K562 (cell line): ENCODE measurements around the gene NCAM2. TPM values are rescaled to one million over a fixed set of nuclear protein-coding genes. Genes with fewer than 3 reads are reported as not detected.
A peak's percentile ranks its signal among the peaks of the same experiment; 100 is the strongest.

Experiments used
- E2F8 ChIP-seq: fragments of 450-650 bp; IDR thresholded peaks from 2 replicates; pipeline ENCODE4 v1.7.1; 2018; ENCODE audit warnings: mild to moderate bottlenecking, low read depth; ENCODE audit not compliant: partially characterized antibody
- FOXO4 ChIP-seq: fragments of 450-650 bp; formaldehyde crosslinking; IDR thresholded peaks from 2 replicates; pipeline ENCODE4 v1.4.0; 2020; ENCODE audit warnings: mild to moderate bottlenecking, moderate library complexity
- GABPB1 ChIP-seq: sonication (generic); formaldehyde crosslinking; IDR thresholded peaks from 2 replicates; pipeline ENCODE4 v1.8.0; 2022; ENCODE audit warnings: mild to moderate bottlenecking, missing genetic modification reagents
- MAX ChIP-seq: sonication (generic); formaldehyde crosslinking; IDR thresholded peaks from 2 replicates; pipeline ENCODE4 v1.9.0; 2022; ENCODE audit warnings: mild to moderate bottlenecking, missing genetic modification reagents
- NR1H2 ChIP-seq: sonication (generic); formaldehyde crosslinking; IDR thresholded peaks from 2 replicates; pipeline ENCODE4 v1.4.0; 2020; ENCODE audit warnings: mild to moderate bottlenecking, missing genetic modification reagents
- RNF219 ChIP-seq: fragments of 250-450 bp; sonication (Bioruptor Pico); IDR thresholded peaks from 2 replicates; pipeline ENCODE4 v1.5.0; 2022; ENCODE audit warnings: mild to moderate bottlenecking
- TAF1 ChIP-seq: IDR thresholded peaks from 2 replicates; pipeline ENCODE4 v1.6.1; 2011; ENCODE audit warnings: mild to moderate bottlenecking, low read length, moderate library complexity; ENCODE audit not compliant: insufficient read depth, control insufficient read depth, severe bottlenecking; ENCODE audit errors: extremely low read depth
- THAP12 ChIP-seq: fragments of 250-450 bp; sonication (Bioruptor Pico); IDR thresholded peaks from 2 replicates; pipeline ENCODE4 v1.9.0; 2021; ENCODE audit warnings: mild to moderate bottlenecking, inconsistent platforms
- ZNF280A ChIP-seq: fragments of 450-650 bp; IDR thresholded peaks from 2 replicates; pipeline ENCODE4 v1.6.1; 2018; ENCODE audit warnings: mild to moderate bottlenecking, low read depth; ENCODE audit not compliant: partially characterized antibody
- polyA plus RNA-seq, 8 experiments: library from polyadenylated mRNA; depleted of rRNA in 4 of 8; stranded (reverse) in 5 of 8; unstranded in 3 of 8; fragments of >200 nt; fragmentation: Nextera tagmentation in 2 of 8; fragmentation: Illumina TruSeq in 1 of 8; extraction: Ambion mirVana in 2 of 8; extraction: Trizol in 1 of 8; gene quantifications; 2 replicates each; pipeline versions ENCODE4 v1.2.1 to v1.2.3, GENCODE V29; 2011 to 2014; ENCODE audit warnings: inconsistent platforms in 1 of 8, missing spikeins in 1 of 8
- total RNA-seq, 7 experiments: library from RNA; depleted of rRNA in 6 of 7; stranded (reverse); fragments of >200 nt in 6 of 7; fragmentation: Illumina TruSeq in 2 of 7; extraction: Trizol in 2 of 7; gene quantifications; 2 replicates each; pipeline versions ENCODE4 v1.2.1 to v1.2.3, GENCODE V29; 2011 to 2021; ENCODE audit warnings: low replicate concordance in 1 of 7
- TF ChIP-seq, protein P1 (sequence below): fragments of 250-450 bp; sonication (Bioruptor Pico); IDR thresholded peaks from 2 replicates; pipeline ENCODE4 v1.5.0; 2021

NCAM2 gene
- total and polyA plus RNA-seq, 9 of the 15 experiments (the other 6 are each of a cell fraction or from before 2014, with no cell fraction given) = 14.0 to 58.2 (median 27.8) TPM

GRCh38 chr21:21146587-21147373, 148.6 kb downstream of the NCAM2 start (continued):
- TF ChIP-seq FOXO4 (CRISPR knock-in tag) = no peak
- TF ChIP-seq GABPB1 (CRISPR knock-in tag) = peak; percentile 92
- TF ChIP-seq THAP12 (CRISPR knock-in tag) = no peak
- TF ChIP-seq TAF1 = peak; percentile 94
- no peak for TF ChIP-seq MAX (CRISPR knock-in tag)
- peak; percentile 93 for TF ChIP-seq E2F8
- no peak for TF ChIP-seq RNF219 (CRISPR knock-in tag)
- TF ChIP-seq, protein P1, sequence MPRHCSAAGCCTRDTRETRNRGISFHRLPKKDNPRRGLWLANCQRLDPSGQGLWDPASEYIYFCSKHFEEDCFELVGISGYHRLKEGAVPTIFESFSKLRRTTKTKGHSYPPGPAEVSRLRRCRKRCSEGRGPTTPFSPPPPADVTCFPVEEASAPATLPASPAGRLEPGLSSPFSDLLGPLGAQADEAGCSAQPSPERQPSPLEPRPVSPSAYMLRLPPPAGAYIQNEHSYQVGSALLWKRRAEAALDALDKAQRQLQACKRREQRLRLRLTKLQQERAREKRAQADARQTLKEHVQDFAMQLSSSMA (CRISPR knock-in tag) = no peak
- no peak for TF ChIP-seq ZNF280A
- TF ChIP-seq NR1H2 (CRISPR knock-in tag) = no peak
